Midbrain (tissue), 1 donor: Measurements from ENCODE around the gene ASPG.

Source experiments
- DNase-seq: peaks from one replicate; lab custom pipeline; 2025; lab: John Stamatoyannopoulos, UW

ASPG gene

DNA sequence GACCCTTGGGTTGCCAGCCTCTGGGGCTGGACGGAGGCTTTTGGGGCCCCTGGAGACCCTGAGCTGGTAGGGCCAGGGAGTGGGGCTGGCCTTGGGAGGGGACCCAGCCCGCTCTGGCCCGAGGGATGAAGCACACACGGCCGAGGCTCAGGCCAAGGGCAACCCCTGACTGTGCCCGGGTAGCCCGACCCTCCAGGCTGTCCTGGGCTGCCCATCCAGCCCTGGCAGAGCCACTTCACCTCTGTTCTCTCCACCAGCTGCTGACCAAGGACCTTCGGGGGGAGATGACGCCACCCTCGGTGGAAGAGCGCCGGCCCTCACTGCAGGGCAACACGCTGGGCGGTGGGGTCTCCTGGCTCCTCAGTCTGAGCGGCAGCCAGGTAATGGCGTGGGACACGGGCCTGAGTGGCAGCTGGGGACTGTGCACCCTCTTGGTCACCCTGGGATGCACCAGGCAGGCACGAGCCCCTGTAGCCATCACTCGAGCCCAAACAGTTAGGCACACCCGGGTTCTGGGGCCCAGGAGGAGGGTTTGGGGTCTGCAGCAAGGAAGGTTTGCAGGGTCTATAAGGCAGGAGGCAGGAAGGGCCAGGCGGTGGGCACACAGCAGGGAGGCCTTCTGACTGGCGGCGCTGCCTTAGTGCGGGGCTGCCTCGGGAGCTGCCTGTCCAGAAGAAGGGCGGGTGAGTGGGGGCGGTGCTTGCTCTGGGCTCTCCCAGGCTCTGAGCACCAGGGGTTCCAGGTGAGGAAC lies 19.7 kb downstream of the ASPG start:
- DNase-seq, result no peak

DNA sequence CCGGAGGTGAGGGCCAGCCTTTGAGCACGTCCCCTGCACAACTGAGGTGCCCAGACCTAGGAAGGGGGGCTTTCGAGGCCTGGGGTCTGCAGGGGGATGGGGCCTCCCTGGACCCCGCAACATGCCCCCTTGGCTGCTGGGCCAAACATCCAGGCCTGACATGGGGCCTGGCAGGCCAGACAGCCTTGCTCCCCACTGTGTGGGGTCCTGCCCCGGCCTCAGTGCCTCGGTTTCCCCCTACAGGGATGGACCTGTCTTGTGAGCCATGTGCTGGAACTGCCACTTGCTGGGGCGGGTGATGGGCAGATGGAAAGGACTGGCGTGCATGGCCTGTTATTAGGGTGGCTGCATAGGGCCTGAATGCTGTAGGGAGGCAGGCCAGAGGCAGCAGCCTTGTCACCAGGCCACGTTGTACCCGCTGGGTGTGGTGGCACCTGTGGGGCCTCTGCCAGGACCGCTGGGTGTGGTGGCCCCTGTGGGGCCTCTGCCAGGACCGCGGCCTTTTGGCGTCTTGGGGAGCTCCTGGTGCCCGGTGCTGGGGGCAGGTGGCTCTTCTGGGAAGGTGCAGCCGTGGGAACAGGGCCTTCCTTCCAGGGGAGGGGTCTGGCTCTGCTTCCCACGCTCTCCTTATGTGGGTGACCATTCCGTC lies 20.4 kb downstream of the ASPG start:
- DNase-seq, result no peak

- no peak for DNase-seq
These were observed 21.0 kb downstream of the ASPG start for GRCh38 chr14:104106471-104106991.

- DNase-seq, result no peak
These were observed 21.6 kb downstream of the ASPG start for GRCh38 chr14:104107101-104107581.

DNA sequence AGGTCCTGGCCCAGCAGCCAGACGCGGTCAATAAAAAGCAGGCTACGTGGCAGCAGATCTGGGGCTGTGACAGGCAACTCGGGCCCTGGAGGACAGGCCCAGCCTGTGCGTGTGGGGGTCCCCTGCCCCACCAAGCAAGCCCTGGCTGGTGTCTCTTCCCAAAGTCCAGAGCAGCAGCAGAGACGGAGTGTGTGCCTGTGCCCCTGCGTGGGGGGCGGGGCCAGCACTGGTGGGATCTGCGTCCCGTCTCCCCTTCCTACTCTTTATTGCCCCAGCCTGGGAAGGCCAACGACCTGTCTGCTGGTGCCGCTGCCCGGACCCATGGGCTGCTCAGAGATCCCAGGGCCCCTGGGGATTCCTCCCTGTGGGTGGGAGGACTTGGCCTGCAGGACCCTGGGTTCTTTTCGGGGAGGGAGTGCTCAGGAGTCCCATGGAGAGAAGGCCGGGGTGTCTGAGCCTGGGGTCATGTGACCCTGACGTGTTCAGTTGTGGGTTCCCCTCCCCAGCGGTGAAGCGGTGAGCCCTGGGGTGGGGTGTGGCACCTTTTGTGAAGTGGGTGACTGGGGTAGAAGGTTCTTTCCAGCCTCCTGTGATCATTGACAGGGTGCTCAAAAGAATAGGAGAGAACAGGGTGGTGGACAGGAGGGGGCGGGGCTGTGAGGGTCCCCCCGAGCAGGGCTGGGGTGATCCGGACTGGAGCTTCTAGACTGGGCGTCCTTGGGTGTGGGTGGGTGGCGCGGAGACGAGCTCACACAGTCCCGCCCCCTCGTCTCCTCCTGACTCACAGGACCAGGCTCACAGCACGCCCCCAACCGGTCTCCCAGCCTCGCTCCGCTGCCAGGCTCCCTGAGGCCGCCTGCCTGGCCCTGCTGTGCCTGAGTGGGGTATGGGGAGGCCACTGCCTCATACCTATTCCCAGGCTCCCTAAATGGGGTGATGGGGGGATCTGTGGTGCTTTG lies 22.4 kb downstream of the ASPG start:
- no peak for DNase-seq

DNA sequence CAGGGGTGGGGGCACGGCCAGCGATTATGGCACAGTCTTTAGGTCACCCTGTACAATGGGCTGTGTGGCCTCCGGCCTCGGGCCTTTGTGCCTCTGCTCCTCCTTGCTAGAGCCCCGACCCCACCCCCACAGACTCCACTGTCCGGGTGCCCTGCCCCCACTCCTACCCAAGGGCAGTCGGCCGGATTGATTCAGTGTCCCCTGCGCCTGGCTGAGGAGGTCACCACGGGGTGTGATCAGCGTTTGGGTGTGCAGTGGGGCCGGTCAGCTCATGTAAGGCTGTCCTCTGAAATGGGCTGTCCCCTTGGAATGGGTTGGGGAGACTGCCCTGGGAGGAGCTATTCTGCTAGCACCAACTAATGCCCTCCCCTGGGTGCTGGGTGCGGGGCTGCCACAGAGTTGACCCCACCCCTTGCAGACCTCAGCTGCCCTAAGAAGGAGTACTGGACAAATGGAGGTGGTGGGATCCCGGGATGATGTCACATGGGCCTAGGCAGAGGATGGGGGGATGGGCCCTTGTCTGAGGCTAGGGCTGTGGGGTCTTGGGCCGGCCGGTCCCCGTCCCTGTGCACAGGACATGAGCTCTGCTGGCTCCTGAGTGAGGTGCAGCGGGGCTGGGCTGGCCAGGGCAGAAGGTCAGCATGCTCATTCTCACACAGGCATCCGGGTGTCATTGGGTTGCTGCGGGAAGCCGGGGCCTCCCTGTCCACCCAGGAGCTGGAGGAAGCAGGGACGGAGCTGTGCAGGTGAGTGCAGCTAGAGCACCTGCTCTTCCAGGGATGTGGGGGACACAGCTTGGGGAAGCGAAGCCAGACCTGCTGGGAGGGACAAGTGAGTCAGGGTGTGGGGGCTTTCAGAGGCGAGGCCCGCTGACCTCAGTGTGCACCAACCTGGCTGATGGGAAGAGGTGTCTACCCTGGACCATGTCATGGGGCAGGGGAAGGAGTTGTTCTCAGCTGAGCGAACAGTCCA lies 23.4 kb downstream of the ASPG start:
- DNase-seq, result no peak

GRCh38 chr14:104109731-104110361 lies 24.3 kb downstream of the ASPG start:
- DNase-seq, result no peak

DNA sequence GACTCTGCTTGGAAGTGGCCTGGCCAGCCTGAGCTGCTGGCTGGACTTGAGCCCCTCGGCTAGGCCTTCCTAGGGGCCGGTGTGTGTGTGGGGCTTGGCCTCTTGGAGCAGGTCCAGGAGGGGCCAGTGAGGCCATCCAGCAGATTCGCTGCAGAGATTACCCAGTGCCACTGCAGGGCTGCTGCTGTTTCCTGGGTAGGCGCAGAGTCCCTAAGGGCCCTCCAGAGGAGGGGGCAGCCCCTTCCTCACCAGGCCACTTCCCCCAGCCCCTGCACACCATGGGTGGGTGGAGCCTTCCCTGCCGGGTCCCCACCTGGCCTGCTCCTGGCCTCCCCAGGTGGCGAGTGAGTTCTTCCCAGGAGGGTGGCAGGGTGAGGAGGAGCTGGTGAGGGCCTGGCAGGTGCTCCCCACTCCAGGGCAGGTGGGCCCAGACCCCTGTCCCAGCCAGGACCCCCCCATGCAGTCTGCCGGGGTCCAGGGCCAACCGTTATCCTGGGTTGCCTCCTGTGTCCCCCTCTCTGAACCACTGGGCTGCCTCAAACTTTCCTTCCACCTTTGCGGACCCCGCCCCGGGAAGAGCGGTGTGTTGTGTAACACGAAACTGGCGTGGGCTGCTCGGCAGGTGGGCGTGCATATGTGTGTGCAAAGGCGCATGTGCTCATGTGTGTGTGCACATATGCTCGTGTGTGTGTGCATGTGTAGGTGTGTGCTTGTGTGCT lies 25.1 kb downstream of the ASPG start:
- DNase-seq, result no peak

DNA sequence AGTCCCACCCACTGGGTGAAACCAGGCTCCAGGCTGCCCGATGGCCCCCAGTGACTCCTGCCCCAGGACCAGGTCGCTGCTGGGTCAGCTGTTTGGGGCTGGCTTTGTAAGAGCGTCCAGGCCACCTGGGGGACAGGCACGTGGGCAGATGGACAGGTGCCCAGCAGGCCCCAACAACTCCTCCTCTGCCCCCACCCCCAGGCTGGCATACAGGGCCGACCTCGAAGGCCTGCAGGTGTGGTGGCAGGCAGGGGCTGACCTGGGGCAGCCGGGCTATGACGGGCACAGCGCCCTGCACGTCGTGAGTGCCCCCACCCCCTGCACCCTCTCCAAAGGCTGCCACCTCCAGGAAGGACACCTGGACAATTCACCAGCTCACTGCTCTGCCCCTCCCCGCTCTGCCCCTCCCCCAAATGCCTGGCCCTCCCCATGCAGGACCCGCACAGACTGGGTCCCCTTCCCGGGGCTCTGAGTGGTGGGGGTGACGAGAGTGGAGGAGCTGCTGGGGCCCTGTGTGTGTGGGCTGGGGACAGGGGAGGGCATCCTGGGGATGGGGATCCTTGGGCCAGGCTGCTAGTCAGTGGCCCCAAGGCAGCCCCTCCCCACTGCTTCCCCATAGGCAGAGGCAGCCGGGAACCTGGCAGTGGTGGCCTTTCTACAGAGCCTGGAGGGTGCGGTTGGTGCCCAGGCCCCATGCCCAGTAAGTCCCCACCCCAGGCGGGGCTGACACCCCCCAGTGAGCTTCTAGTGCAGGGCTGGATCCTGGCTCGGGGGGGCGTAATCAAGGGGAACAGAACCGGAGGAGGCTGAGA lies 26.0 kb downstream of the ASPG start:
- DNase-seq, result no peak

DNA sequence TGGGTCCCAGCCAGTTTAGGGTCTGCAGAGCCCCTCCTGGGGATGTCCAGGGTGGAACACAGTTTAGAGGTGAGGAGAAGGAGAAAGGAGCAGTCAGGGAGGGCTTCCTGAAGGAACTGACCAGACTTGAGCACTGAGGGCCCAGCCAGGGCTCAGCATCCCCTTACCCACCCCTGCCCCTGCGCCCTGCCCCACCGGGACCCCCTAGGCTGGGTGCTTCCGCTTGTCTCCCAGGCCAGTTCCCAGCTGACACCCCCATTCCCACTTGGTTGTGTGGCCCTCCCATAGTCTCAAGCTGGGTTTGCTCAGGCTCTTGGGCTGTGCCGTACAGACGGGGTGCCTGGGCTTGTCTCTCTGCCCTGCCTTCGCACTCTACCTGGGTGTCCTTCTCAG lies 26.6 kb downstream of the ASPG start:
- DNase-seq, result no peak

DNA sequence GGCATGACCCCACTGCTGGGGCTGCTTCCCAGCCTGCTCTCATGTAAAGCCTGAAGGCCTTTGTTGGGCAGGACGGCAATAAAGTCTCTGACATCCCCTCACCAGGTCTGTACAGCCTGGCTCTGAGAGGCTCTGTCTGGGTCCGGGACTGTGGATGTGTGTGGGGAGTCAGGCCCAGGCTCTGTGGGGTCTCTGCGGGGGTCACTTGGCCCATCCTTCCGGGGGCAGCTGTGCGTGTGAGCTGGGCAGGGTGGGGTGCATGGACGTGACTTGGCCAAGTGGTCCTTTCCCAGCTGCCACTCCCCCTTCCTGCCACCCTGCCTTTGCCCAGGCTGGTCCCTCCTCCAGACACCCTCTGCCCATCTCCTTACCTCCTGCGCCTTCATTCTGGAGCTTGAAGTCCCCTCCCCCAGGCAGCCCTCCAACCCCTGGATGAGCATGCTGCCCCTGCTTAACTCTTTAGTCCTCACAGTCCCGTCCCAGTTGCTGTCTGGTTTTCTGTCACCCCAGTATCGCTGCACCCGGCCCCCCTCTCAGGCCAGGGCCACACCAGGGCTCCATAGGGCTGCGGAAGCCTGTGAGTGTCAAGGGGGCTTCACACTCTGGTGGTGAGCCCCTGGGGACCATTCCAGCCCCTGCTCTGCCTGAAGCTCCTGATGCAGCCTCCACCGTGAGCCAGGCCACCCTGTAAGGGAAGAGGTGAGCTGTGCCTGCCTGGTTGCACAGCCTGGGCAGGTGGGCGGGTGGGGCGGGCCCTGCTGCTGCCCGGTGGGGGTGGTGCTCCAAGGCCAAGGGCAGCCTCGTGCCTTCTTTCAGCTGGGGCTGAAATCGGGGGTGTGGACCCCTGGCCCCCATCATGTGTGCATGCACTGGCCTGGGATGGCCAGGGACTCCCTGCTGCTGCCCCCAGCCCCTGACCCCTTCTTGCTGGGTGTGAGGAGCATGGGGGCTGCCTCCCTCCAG lies 27.4 kb downstream of the ASPG start:
- DNase-seq, result no peak

DNA sequence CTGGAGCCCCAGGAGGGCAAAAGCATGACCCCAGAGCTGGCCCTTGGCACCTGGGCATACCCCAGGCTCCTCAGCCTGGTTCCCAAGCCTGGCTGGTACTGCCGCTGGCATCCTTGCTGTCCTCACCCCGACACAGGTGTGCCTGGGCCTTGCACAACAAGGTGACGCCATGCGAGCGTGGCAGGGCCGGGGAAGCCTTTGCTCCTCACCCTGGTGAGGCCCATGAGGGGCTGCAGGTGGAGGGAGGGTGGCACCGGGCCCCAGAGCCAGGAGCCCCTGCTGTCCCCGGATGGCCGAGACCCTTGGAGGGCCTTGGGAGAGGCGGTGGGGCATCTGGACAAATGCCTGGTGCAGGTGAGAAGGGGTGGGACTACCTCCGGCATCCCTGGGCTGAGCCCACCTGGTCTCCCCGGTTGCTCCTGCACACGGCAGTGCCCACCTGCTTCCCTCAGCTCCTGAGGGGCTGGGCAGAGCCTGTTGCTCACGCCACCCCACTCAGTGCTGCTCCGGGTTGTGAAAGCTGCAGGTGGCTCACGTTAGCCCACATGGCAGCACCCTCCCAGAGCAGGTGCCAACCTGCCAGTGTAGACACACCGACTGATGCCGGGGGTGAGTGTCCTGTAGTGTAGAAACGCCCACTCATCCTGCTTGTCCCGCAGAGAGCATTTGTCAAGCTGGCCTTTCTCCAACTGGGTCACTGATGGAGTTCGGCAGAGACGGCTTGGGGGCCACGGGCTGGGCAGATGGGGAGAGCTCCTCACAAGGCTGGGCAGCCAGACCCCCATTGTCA lies 28.3 kb downstream of the ASPG start:
- no peak for DNase-seq

GRCh38 chr14:104114421-104115130 lies 29.1 kb downstream of the ASPG start:
- no peak for DNase-seq

DNA sequence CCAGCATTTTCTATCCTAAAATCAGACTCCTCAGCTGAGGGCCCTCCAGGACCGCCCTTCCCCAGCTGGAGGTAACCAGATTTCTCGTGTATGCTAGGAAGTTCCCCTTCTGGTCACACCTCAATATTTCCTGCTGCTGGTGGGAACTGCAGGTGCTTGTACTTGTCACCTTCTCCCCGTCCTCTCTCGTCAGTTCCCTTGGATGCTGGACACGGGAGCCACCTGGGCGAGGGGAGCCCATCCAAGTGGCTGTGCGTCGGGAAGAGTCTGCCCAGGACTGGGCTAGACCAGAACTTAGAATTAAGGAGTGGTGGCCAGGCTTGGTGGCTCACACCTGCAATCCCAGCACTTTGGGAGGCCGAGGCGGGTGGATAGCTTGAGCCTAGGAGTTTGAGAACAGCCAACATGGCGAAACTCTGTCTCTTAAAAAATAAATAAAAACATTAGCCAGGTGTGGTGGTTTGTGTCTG lies 29.7 kb downstream of the ASPG start:
- no peak for DNase-seq

DNA sequence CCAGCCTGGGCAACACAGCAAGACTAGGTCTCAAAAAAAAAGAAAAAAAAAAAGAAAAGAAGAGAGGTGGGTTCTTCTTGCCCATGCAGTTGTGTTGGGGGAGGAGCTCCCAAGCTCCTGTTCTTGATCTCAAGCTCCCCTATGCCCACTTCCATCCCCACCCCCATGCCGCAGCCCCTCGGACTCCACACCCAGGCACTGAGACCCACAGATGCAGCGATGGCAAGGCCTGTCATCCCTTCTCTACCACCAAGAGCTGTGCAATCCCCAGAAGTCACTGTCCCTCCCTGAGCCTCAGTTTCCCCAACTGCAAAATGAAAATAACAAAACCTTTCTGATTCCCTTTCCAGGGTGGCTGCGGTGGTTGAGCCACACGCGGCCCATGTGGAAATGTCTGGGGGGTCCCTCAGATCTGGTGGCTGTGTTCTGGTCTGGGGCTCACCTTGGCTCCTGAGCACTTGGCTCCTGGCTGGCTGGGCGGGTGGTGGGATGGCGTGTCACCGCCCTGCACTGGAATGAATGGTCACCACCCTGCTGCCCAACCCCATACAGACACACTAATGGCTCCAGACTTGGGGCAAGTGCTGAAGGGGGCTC lies 30.3 kb downstream of the ASPG start:
- DNase-seq, result no peak

- no peak for DNase-seq
These were observed 30.8 kb downstream of the ASPG start for GRCh38 chr14:104116288-104116755.
